NCI-H2227 treated with DMSO at 0.1 percent for 48 hours (cell line): ENCODE measurements around the gene GDPGP1.
"Not testable (repeated sequence)": the region's sequence is repeated elsewhere in the genome, so short reads cannot be mapped to it uniquely, and the experiment has no call there.

Source experiments
- DNase-seq: peaks from one replicate; lab custom pipeline; 2025; lab: John Stamatoyannopoulos, UW

The GDPGP1 gene

DNA sequence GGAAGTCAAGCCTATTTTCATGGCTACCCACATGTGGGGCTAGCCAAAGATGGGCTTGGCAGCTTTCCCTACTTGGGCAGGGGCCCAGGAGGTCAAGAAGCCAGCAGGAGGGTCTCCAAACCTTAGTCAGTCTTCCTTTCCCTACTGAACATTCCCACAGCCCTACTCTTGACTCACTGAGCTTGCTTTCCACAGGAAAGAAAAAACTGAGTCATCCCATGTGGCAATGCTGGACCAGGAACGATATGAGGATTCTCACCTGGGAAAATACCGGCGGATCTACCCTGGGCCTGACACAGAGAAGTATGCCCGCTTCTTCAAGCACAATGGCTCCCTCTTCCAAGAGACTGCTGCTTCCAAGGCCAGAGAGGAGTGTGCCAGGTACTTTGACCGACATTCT is 27.8 kb downstream of the GDPGP1 start:
- DNase-seq, result no peak

DNA sequence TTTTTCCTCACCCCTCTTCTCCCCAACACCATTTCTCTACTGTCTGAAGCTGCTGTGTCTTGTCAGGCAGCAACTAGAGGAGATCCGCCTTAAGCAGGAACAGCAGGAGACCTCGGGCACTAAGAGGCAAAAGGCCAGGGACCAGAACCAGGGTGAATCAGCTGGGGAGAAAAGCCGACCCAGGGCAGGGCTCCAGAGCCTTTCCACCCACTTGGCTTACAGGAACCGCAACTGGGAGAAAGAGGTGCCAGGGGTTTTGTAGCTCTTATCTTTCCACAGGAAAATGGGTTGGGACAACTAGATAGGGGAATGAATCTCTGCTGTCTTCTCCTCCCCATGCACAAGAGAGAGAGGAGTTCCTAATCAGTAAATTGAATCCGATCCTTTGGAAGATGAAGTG is 28.4 kb downstream of the GDPGP1 start:
- DNase-seq, result no peak

DNA sequence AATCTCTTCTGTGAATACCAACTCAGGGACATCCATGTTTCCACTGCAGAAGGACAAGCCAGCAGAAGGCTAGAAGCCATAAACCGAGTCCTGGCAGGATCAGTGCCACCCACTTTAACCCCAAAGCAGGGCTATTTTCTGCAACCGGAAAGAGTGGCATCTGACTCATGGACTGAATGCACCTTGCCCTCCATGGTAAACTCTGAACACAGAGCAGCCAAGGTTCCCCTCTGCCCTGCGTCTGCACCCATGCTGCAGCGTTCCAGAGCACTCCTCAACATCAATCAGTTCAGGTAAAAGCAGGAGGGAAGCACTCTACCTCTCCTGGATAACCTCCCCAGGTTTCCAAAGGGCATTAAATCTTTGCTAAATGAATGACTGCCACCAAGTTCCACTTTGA is 30.7 kb downstream of the GDPGP1 start:
- no peak for DNase-seq

DNA sequence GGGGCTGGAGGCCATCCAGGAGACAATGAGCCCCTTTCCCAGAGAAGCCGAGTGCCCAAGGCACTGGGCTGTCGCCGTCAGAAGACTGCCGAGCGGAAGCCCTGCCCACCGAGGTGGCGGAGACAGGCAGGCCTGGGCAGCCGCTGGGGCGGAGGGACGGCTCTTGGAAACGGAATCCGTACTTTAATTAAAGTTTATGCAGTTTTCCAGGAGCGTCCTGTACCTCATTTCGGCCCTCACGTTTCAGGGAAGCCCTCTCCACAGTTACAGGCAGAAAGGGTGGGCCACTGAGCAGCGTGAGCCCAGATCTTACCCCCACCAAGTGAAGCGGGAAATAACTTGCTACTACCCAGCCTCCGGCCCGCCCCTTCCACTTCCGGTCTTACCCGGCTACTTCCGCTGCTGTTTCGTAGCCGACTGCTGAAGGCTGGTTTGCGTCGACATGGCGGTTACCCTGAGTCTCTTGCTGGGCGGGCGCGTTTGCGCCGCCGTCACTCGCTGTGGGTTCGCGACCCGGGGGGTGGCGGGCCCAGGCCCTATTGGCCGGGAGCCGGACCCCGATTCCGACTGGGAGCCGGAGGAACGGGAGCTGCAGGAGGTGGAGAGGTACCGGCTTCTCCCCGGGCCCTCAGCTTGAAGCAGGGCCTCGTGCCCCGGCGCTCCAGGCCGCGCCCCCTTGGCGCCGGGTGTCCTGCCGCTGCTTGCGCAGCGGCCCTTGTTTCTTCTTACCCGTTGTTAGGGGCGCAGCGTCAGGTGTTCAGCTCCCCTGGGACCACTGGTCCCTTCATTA is 31.5 kb downstream of the GDPGP1 start, which contains the start of gene NGRN:
Gene NGRN (plus strand): TSS at position 402 of the 790 bp plus-strand sequence. CDS start 41 bp downstream, at position 443.
- peak; percentile 85 for DNase-seq

DNA sequence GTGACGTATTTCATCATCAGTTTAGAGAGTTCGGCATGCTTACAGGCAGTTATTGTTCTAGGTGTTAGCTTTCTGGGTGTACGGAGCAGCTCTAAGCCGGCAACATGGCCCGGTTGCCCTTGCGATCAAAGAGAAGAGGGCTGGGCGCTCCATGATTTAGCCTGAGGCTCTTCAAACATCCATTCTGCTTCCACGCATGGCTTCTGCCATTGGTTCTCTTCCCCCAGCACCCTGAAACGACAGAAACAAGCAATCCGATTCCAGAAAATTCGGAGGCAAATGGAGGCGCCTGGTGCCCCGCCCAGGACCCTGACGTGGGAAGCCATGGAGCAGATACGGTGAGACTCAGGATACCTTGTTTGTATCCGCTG is 32.0 kb downstream of the GDPGP1 start:
- peak; percentile 45 for DNase-seq

DNA sequence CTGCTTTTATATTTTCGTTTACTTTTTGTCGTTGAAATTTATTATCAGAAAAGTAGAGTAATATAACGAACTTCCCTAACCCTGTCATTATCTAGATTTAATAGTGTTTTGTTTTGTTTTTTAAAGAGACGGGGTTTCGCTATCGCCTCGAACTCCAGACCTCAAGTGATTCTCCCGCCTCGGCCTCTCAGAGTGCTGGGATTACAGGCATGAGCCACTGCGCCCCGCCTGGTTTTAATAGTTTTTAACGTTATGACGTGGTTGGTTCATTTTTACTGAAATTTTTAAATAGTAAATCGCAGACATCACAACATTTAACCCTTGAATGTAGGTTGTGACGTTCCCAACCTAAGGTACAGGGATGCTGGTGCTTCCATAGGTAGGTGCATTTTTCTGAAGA is 32.5 kb downstream of the GDPGP1 start:
- DNase-seq, result no peak

DNA sequence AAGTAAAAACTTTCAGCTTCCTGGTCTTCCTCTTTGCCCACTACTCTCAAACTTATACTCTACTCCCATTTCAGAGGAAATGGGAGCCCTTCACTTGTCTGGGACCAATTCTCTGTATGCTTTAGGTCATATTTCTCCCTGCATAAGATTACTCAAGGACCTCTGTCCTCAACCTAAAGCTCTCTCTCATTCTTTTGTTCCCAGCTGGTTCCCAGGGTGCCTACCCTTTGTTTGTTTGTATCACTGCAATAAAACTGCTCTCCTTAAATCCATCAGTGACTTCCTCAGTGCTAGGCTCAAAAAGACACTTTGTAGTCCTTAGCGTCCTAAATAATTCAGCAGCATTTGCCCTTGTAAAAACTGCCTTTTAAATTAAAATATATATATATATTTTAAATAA is 34.4 kb downstream of the GDPGP1 start:
- DNase-seq, result no peak

DNA sequence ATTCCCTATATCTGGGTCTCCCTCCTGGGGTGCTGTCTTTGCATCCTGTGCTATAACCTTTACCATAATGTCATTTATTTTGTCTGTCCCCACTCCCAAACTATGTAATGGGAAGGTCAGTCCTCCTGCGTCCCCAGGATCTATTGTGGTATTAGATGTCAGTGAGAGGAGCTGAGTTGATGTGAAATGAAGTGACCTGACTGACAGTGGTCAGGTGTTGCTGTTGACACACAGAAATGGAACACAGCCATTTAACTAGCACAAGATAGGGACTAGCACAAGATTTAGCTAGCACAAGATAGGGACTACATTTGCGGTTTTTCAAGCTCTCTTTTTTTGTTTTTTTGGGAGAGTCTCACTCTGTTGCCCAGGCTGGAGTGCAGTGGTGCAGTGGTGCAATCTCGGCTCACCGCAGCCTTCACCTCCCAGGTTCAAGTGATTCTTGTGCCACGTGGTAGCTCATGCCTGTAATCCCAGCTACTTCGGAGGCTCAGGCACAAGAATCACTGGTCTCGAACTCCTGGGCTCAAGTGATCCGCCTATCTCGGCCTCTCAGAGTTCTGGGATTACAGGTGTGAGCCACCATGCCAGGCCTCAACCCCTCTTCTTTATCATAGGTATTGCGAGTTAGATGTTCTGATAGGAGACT is 36.6 kb downstream of the GDPGP1 start:
- DNase-seq, result no peak

DNA sequence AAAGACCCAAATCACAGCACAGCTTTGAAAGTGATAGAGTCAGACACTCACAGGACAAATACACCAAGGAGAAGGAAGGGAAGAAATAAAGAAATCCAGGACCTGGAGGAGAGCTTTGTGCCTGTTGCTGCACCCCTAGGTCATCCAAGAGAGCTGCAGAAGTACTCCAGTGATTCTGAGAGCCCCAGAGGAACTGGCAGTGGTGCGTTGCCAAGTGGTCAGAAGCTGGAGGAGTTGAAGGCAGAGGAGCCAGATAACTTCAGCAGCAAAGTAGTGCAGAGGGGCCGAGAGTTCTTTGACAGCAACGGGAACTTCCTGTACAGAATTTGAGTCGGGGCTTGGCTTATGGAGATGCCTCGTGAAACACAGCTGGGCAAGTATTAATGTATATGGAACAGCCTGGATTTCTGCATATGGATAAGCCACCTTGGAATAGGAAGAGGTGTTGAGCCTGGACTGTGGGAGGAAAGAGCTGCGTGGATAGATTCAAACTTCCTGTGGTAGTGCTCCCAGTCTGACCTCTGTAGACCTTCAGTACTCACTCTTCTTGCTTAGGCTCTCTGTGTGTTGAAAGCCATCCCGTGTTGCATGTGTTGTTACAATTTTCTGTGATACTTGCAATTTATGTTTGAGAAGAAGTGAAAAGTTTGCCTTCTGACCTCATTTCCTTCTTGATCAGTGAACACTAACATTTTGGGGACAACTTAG is 37.6 kb downstream of the GDPGP1 start:
- no peak for DNase-seq

DNA sequence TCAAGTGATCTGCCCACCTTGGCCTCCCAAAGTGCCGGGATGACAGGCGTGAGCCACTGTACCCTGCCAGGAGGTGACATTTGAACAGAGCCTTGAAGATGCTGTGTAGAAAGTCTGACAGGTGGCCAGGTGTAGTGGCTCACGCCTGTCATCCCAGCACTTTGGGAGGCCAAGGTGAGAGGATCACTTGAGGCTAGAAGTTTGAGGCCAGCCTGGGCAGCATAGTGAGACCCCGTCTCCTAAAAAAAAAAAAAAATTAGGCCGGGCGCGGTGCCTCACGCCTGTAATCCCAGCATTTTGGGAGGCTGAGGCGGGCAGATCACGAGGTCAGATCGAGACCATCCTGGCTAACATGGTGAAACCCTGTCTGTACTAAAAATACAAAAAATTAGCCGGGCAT is 44.5 kb downstream of the GDPGP1 start:
- not testable (repeated sequence) for DNase-seq

DNA sequence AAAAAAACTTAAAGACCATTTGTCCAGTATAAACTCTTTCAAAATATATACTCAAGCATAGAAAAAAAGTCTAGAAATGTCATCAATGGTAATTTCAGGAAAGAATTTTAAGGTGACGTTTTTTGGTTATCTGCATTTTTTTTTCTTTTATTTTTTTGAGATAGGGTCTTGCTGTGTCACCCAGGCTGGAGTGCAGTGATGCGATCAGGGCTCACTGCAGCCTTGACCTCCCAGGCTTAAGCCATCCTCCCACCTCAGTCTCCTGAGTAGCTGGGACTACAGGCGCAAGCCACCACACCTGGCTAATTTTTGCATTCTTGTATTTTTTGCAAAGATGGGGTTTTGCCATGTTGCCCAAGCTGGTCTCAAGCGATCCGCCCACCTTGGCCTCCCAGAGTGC is 46.7 kb downstream of the GDPGP1 start:
- not testable (repeated sequence) for DNase-seq

DNA sequence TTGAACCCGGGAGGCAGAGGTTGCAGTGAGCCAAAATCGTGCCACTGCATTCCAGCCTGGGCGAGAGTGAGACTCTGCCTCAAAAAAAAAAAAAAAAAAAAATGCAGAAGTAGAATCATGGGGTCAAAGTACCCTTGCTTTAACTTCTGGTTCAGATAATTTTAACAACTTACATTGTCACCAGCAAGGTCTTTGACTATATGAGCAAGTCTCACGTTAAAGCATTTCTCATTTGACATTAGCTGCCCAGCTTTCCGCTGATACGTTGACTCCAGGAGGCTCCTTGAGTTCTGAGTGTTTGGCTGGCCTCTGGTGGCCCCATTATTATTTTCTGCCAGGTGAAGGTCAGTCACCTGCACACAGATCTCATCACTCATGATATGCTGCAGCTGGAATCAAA is 47.6 kb downstream of the GDPGP1 start:
- DNase-seq, result not testable (repeated sequence)

DNA sequence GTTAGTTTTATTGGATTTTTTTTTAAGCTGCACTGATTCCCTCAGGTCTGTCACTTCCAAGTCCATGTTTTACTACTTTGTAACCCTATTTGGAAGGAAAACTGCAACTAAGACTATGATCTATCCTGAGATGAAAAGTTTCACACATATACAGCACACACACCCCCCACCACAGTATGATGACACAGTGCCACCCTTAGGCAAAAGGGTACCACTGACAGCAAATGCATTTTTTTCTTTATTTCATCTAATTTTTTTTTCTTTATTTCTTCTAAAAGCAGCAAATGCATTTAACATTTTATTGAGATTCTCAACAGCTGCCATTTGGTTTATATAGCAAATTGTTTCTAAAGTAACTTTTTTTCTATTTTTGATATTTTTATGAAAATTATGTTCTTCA is 52.7 kb downstream of the GDPGP1 start:
- no peak for DNase-seq

DNA sequence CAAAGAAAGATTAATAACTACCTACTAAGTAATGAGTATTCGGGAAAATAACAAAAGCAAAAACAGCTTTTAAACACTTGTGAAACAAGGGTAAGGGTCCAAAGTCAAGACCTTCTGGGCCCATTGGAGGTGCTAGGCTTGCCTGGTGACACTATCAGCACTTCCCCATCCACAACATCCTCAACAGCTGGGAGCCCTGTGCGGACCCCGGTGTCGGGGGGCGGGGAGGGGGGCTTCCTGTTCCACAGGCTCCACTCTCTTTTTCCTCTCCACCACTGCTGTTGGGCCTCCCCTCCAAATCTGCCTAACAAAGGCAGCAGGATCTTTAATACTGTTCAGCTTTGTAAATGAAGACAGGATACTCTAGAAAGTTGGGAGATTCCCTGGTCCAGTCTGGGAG is 53.1 kb downstream of the GDPGP1 start:
- no peak for DNase-seq

DNA sequence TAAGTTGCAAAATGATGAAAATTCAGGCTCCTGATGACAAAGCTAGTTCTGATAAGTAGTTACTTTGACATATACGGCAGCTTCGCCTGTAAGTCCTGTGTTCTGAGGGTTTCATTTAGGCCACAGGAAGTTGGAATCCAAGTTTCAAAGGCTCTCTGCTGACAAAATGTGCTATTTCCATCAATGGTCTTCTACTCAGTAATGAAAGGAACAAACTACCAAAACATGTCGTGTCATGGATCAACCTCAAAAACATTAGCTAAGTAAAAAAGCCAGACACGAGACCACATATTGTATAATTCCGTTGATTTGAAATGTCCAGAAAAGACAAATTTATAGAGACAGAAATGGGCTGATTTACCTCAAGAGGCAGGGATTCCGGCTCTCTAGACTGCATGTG is 53.9 kb downstream of the GDPGP1 start:
- DNase-seq, result no peak

DNA sequence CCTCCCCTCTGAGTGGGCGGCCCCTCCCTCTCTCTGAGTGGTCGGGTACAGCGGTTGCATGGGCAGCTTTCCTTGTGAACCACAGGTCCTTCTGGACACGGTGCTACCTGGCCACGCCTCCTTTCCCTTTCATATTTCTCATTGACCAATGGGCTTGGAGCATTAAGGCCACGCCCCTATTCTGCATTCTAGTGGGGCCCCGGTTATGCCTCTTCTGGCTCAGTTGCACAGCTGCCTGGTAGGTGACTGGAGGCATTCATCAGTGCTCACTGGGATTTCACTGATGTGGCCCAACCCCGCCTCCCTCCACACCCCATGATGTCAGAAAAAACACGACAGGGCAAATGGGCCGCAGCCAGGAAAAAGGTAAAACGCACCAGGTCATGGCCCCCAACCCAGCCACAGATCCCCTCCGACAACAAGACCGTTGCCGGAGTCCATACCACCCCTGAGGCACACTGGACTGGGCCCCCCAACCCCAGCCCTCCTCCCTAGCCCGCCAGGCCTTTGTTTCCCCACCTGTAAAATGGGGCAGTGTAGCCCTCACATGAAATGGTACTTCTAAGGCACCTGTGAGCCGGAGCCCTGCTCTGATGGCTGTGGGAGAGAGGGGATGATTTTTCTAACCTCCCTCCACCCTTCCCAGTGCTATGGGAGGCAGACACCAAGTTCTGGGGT is 57.8 kb downstream of the GDPGP1 start:
- DNase-seq, result no peak

DNA sequence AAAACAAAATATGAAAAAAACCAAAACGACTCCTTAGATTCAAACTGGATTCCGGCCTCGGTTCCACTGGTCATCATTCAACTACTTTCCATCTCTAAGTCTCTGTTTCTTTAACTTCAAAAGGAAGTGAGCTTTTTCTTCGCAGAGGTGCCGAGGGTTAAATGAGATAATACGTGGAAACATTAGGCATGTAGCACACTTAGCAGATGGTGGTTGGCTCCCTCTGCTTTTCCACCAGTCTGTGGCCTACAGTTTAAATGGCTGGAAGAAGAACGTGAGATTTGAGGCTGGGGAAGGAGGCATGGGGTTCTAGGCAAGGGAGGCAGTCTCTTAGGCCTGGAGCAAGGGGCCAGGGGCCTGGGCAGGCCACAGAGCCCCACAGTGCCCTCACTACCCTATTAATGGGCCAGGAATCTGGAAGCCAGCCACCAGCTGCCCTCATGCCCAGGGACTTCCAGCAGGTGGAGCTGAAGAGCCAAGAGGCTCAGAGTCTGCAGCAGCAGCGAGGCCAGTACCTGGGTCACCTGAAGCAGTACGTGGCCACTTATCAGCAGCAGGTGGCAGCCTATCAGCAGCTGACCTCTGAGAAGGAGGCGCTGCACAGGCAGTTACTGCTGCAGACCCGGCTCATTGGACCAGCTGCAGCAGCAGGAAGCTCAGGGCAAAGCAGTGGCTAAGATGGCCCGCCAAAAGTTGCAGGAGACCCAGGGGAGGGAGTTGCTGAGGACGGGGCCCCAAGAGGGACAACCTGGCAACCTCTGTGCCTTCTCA is 59.2 kb downstream of the GDPGP1 start:
- peak; percentile 19 for DNase-seq

DNA sequence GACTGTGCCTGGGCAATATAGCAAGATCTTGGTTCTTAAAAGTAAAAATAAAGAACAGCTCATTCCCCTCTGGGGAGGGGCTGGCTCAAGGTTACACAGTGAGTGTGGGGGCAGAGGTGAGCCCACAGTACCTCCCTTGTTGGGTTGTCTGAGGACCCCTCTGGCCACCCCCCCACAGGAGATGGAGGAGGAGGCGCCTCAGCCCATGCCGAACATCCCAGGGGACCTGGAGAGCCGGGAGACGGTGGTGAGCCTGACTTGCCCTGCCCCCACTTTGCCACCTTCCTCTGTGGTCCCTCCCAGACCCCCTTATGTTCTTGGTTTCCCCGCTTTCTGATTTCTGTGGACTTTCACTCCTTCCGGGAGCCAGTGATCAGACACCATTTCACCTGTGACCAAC is 60.1 kb downstream of the GDPGP1 start:
- no peak for DNase-seq

DNA sequence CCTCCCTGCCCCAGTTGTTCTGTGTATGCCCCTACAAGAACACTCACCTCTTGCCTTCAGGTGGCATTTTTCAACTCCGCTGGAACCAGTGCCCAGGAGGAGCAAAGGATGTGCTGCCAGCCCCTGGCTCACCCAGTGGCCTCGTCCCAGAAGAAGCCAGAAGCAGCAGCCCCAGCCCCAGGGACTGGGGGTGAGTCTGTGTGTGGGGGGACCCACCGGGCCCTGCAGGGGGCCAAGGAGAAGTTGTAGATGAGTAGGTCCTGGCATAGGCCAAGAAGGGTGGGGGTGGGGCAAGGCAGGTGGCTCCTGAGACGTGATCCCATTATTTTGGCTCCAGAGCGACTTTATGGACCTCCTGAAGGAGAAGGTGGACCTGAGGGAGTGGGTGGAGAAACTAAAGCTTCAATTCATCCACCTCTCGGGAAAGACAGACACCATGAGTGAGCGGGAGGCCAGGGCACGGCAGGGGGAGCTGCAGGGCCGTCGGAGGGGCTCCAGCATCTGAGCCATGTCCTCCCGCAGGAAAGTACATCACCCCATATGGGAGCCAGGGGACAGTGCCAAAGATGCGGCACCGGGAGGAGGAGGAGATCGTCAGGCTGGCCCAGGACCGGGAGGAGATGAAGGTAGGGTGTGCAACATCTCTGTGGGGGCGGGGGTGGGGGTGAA is 60.7 kb downstream of the GDPGP1 start:
- DNase-seq, result no peak

DNA sequence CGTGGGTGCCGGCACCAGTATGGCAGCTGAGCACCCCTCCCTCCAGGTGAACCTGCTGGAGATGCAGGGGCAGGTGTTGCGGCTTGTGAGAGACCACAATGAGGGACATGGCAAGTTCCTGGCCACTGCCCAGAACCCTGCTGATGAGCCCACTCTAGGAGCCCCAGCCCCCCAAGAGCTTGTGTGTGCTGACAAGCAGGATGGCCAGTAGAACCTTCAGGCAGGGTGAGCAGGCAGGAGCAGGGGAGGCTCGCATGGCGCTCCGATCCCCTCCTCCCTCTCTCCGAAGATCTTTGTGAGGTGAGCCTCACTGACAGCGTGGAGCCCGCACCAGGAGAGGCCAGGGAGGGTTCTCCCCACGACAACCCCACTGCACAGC is 61.2 kb downstream of the GDPGP1 start:
- DNase-seq, result no peak
